ENCODE data around the gene SFXN5. TPM values are rescaled to one million over a fixed set of nuclear protein-coding genes. Genes with fewer than 3 reads are reported as not detected.

SFXN5 gene
- total and polyA plus RNA-seq, 3 donors from 2014 or later = 24.0 to 32.2 (median 25.4) TPM

GRCh38 chr2:72940361-72940760, 131.2 kb downstream of the SFXN5 start:
- TF ChIP-seq POLR2A (IDR thresholded peaks at IDR 0.05) = no peak
- no peak for TF ChIP-seq CTCF (IDR thresholded peaks at IDR 0.05)
- no peak overlapping the region for H3K27ac ChIP-seq
- no peaks in the 10 kb centered on the region for H3K27me3 ChIP-seq
- no peak for DNase-seq
- no peaks in the 10 kb centered on the region for H3K9me3 ChIP-seq
- WGBS, 2 donors = 84 to 86% methylated on average over 6 of the region's 6 CpGs
- H3K36me3 ChIP-seq (ENCODE audit: low read depth, missing control alignments) = no peaks in the 10 kb centered on the region
- intact Hi-C loops (cut with DNase I; ENCODE audit: low total_unique reads) = no loop called here
- H3K4me1 ChIP-seq = peaks cover 3% of the 10 kb centered on the region
- no peak overlapping the region for H3K4me3 ChIP-seq

GRCh38 chr2:72938455-72938854, 133.1 kb downstream of the SFXN5 start:
- Histone ChIP-seq H3K27me3 (no peaks in the 10 kb centered on the region), H3K4me1 (peaks cover 3% of the 10 kb centered on the region), H3K9me3 (no peaks in the 10 kb centered on the region), H3K4me3 (no peak overlapping the region), H3K27ac (no peak overlapping the region), H3K36me3 (ENCODE audit: low read depth, missing control alignments) (no peaks in the 10 kb centered on the region)
- no peak for DNase-seq
- 76 to 79% methylated on average over 4 to 5 of the region's 5 CpGs for WGBS, 2 donors
- TF ChIP-seq CTCF (IDR thresholded peaks at IDR 0.05) (no peak), POLR2A (IDR thresholded peaks at IDR 0.05) (no peak)
- intact Hi-C loops (cut with DNase I; ENCODE audit: low total_unique reads) = no loop called here

DNA sequence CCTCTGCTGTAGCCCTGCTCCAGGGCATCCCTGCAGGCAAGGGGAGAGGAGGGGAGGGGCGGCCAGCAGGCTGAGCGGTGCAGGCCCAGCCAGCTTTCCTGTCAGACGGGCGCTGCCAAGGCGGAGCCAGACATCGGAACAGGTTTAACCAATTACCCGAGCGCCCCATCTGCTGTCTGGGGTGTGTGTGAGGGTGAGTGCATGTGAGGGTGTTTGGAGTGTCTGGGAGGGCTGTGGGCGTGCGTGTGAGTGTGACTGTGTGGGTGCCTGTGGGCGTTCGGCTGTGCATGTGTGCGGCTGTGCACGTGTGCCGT, 134.2 kb downstream of the SFXN5 start:
- Histone ChIP-seq H3K4me3 (no peak overlapping the region), H3K36me3 (ENCODE audit: low read depth, missing control alignments) (no peaks in the 10 kb centered on the region), H3K27ac (no peak overlapping the region), H3K9me3 (no peaks in the 10 kb centered on the region), H3K4me1 (peaks cover 3% of the 10 kb centered on the region), H3K27me3 (no peaks in the 10 kb centered on the region)
- intact Hi-C loops (cut with DNase I; ENCODE audit: low total_unique reads) = no loop called here
- WGBS, 2 donors = 83 to 84% methylated on average over 14 to 15 of the region's 15 CpGs
- no peak for TF ChIP-seq POLR2A (IDR thresholded peaks at IDR 0.05)
- TF ChIP-seq CTCF (IDR thresholded peaks at IDR 0.05) = no peak
- no peak for DNase-seq

DNA sequence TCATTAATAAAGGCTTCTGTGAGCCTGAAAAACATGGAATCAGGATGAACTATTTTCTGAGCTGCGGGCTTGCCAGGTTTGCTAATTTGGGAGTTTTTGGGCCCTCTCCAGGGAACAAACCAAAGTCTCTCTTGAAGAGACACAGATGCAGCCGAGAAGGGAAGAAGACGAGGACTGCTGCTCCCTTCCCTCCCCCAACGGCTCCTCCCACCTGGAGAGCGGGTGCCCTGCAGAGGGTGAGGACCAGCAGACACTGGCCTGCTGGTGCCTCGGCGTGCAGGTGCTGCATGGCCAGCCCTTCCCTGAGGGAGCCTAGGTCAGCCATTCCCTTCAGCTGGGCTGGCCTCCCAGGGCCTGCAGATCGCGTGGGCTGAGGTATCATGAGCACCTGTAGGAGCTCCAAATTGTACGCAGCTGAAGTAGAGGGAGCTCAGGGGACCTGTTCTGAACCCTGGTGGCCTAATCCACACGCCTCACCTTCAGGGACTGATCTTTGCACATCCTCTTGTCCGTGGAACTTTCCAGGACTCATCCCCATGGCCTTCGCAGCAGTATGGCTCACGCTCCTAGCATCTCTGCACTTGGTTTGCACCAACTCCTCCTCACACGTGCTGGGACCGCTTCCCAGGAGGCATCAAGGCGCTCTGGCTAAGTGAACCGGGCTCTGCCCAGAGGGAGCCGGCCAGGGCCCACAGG, 134.7 kb downstream of the SFXN5 start:
- TF ChIP-seq CTCF (IDR thresholded peaks at IDR 0.05) (no peak), POLR2A (IDR thresholded peaks at IDR 0.05) (no peak)
- no peak overlapping the region for H3K4me3 ChIP-seq
- 70 to 71% methylated on average over 16 to 19 of the region's 19 CpGs for WGBS, 2 donors
- peaks cover 3% of the 10 kb centered on the region for H3K4me1 ChIP-seq
- DNase-seq = no peak
- H3K27me3 ChIP-seq = no peaks in the 10 kb centered on the region
- H3K36me3 ChIP-seq (ENCODE audit: low read depth, missing control alignments) = no peaks in the 10 kb centered on the region
- intact Hi-C loops (cut with DNase I; ENCODE audit: low total_unique reads) = no loop called here
- no peak overlapping the region for H3K27ac ChIP-seq
- H3K9me3 ChIP-seq = no peaks in the 10 kb centered on the region

DNA sequence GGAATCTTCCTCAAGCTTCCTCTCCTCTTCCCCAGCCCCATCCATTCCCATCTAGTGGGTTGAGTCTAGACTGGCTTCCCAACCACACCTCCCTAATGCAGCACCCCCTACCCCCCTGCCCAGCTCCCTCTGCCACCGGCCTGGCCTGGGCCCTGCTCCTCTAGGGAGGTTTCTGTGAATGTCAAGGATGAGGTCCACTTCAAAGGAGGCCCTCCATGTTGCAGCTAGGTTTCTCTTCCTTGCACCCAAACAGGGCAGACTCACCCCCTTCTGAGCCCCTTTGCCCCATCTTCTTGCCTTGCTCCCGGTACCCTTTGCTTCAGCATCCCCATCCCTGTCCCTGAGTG, 135.9 kb downstream of the SFXN5 start:
- 73 to 88% methylated on average over 2 of the region's 2 CpGs for WGBS, 2 donors
- DNase-seq = no peak

More for the DNA sequence above, 135.9 kb downstream of the SFXN5 start:
- Histone ChIP-seq H3K4me3 (no peak overlapping the region), H3K36me3 (ENCODE audit: low read depth, missing control alignments) (no peaks in the 10 kb centered on the region), H3K9me3 (no peaks in the 10 kb centered on the region), H3K27me3 (no peaks in the 10 kb centered on the region), H3K27ac (no peak overlapping the region), H3K4me1 (peaks cover 2% of the 10 kb centered on the region)
- intact Hi-C loops (cut with DNase I; ENCODE audit: low total_unique reads) = no loop called here
- no peak for TF ChIP-seq POLR2A (IDR thresholded peaks at IDR 0.05)
- TF ChIP-seq CTCF (IDR thresholded peaks at IDR 0.05) = no peak

Data from testis (tissue), 3 donors.